Keratinocyte (primary cell): Measurements from ENCODE around the gene TDRD1. TPM values are rescaled to one million over a fixed set of nuclear protein-coding genes. Genes with fewer than 3 reads are reported as not detected.

ENCODE experiments used
- DNase-seq: peaks from one replicate; pipeline ENCODE4 v3.0.0-alpha.2; 2011; ENCODE audit warnings: low read depth, missing footprints, low spot score
- FAIRE-seq: peaks from 2 replicates; lab custom pipeline; 2011; peaks lifted over from hg19 to GRCh38; lab: Jason Lieb, UNC
- H2AFZ ChIP-seq: 2 replicates; pipeline ENCODE4 v1.6.0; 2012; ENCODE audit warnings: low read length, control low read depth, inconsistent platforms; ENCODE audit not compliant: control insufficient read depth
- H3K27ac ChIP-seq: 2 replicates; pipeline ENCODE4 v1.5.1; 2011; ENCODE audit warnings: low read length; ENCODE audit not compliant: control insufficient read depth, insufficient read depth
- H3K27me3 ChIP-seq: 3 replicates; pipeline ENCODE4 v1.6.0; 2011; ENCODE audit warnings: low read length; ENCODE audit not compliant: control insufficient read depth, insufficient read depth; ENCODE audit errors: extremely low read depth
- H3K36me3 ChIP-seq, 2 experiments: 2 replicates in 1 of 2; 3 replicates in 1 of 2; pipeline ENCODE4 v1.5.1; 2011; ENCODE audit warnings: low read length in 2 of 2, mild to moderate bottlenecking in 1 of 2; ENCODE audit not compliant: control insufficient read depth in 2 of 2, insufficient read depth in 2 of 2; ENCODE audit errors: extremely low read depth in 1 of 2
- H3K4me1 ChIP-seq: 3 replicates; pipeline ENCODE4 v1.5.1; 2011; ENCODE audit warnings: low read length; ENCODE audit not compliant: control insufficient read depth, insufficient read depth; ENCODE audit errors: extremely low read depth
- H3K4me2 ChIP-seq: 3 replicates; pipeline ENCODE4 v1.6.0; 2011; ENCODE audit warnings: low read depth, low read length; ENCODE audit not compliant: control insufficient read depth, insufficient read depth; ENCODE audit errors: extremely low read depth
- H3K4me3 ChIP-seq, 3 experiments: fragments of 200-600 bp in 1 of 3; sonication (generic) in 1 of 3; 2 replicates in 2 of 3; 3 replicates in 1 of 3; pipeline ENCODE4 v1.5.1; 2011 to 2016; ENCODE audit warnings: low read length in 3 of 3, mild to moderate bottlenecking in 3 of 3, control low read depth in 2 of 3, inconsistent platforms in 1 of 3, low read depth in 1 of 3, mixed read lengths in 1 of 3, mixed run types in 1 of 3, moderate library complexity in 1 of 3; ENCODE audit not compliant: control insufficient read depth in 2 of 3, insufficient read depth in 2 of 3; ENCODE audit errors: extremely low read depth in 1 of 3
- H3K79me2 ChIP-seq: 2 replicates; pipeline ENCODE4 v1.6.0; 2012; ENCODE audit warnings: low read length; ENCODE audit not compliant: control insufficient read depth, insufficient read depth
- H3K9ac ChIP-seq: 3 replicates; pipeline ENCODE4 v1.6.0; 2011; ENCODE audit warnings: low read length; ENCODE audit not compliant: control insufficient read depth, insufficient read depth; ENCODE audit errors: extremely low read depth
- H3K9me1 ChIP-seq: 3 replicates; pipeline ENCODE4 v1.6.0; 2011; ENCODE audit warnings: low read length; ENCODE audit not compliant: control insufficient read depth, insufficient read depth; ENCODE audit errors: extremely low read depth
- H3K9me3 ChIP-seq: 2 replicates; pipeline ENCODE4 v1.5.1; 2012; ENCODE audit warnings: low read depth, low read length; ENCODE audit not compliant: control insufficient read depth
- H4K20me1 ChIP-seq: 3 replicates; pipeline ENCODE4 v1.6.0; 2011; ENCODE audit warnings: low read length; ENCODE audit not compliant: control insufficient read depth, insufficient read depth; ENCODE audit errors: extremely low read depth
- CTCF ChIP-seq, 3 experiments: IDR thresholded peaks in 1 of 3; conservative IDR thresholded peaks in 1 of 3; optimal IDR thresholded peaks in 1 of 3; 2 replicates in 2 of 3; 3 replicates in 1 of 3; pipeline versions ENCODE3 to v1.5.1; 2011; ENCODE audit warnings: low read length in 3 of 3, mild to moderate bottlenecking in 3 of 3, moderate library complexity in 2 of 3, control low read depth in 1 of 3, inconsistent platforms in 1 of 3; ENCODE audit not compliant: insufficient read depth in 2 of 3; ENCODE audit errors: extremely low read depth in 1 of 3
- EZH2 ChIP-seq: IDR thresholded peaks from one replicate; pipeline ENCODE4 v1.6.1; 2012; ENCODE audit warnings: inconsistent platforms, mild to moderate bottlenecking, low read length, moderate library complexity
- dilution Hi-C: fragments of 300-500 bp; cut with MboI; formaldehyde crosslinking; loops from one replicate; pipeline ENCODE4 v1.7.0; 2020; ENCODE audit warnings: low sequenced_read_pairs; ENCODE audit not compliant: extremely low pct_ligation_motif_present
- polyA minus RNA-seq, 3 experiments: library from RNA; depleted of rRNA, polyadenylated mRNA; stranded (reverse); fragments of >200 nt; gene quantifications; 1 replicate in 1 of 3; 2 replicates in 1 of 3; 3 replicates in 1 of 3; pipeline ENCODE4 v1.2.3, GENCODE V29; 2011
- polyA plus RNA-seq, 5 experiments: library from polyadenylated mRNA; depleted of rRNA in 3 of 5; stranded (reverse) in 3 of 5; stranded (forward) in 1 of 5; unstranded in 1 of 5; fragments of >200 nt; gene quantifications; 1 replicate in 1 of 5; 2 replicates in 3 of 5; 3 replicates in 1 of 5; pipeline versions ENCODE4 v1.2.1 to v1.2.3, GENCODE V29; 2011 to 2012; ENCODE audit warnings: missing spikeins in 2 of 5, low read depth in 1 of 5, low replicate concordance in 1 of 5

The TDRD1 gene
- polyA plus RNA-seq (0.33 to 0.56 TPM (median 0.48 TPM) in 3 replicates), polyA minus RNA-seq (0.13 to 1.7 TPM (median 0.53 TPM) in 3 replicates)
- polyA plus RNA-seq (2011; ENCODE audit: low read depth), result 0.19 TPM
- 0.17 and 0.27 TPM in 2 replicates for polyA plus RNA-seq (2011; cell fraction: cytosol; rRNA removed)
- 0.29 and 0.60 TPM in 2 replicates for polyA plus RNA-seq (2011; cell fraction: nucleus; rRNA removed)
- polyA plus RNA-seq (2012; ENCODE audit: low replicate concordance), result 0.14 and 0.40 TPM in 2 replicates
- polyA minus RNA-seq (2011; cell fraction: cytosol; rRNA and poly(A)+ RNA removed), result 1.3 TPM
- polyA minus RNA-seq (2011; cell fraction: nucleus; rRNA and poly(A)+ RNA removed), result 0.84 and 1.2 TPM in 2 replicates

GRCh38 chr10:114179148-114179547 lies at the start of gene TDRD1:
TSS of gene TDRD1 (plus strand) at chr10:114179353. CDS start at chr10:114187832, 8,479 bp downstream.
- no peaks in the 10 kb centered on the region for H3K27me3 ChIP-seq
- no peak for FAIRE-seq

GRCh38 chr10:114131094-114131493 lies 48.1 kb upstream of the TDRD1 start:
- no peaks in the 10 kb centered on the region for H4K20me1 ChIP-seq
- no peak overlapping the region for H3K9ac ChIP-seq
- H3K79me2 ChIP-seq, result no peaks in the 10 kb centered on the region
- no peaks in the 10 kb centered on the region for H3K27me3 ChIP-seq
- no peaks in the 10 kb centered on the region for H3K9me3 ChIP-seq
- no peak overlapping the region for H3K4me2 ChIP-seq
- TF ChIP-seq CTCF (optimal IDR thresholded peaks at IDR 0.05 in 1 of 3, IDR thresholded peaks at IDR 0.05 in 1 of 3, conservative IDR thresholded peaks at IDR 0.05 in 1 of 3; ENCODE audit: extremely low read depth in 1 of 3, insufficient read depth in 2 of 3, low read length in 3 of 3) (no peak), EZH2 (no peak)
- H3K36me3 ChIP-seq, result peaks cover 6 to 21% of the 10 kb centered on the region in 2 experiments
- dilution Hi-C loops, result no loop called here
- H3K4me3 ChIP-seq, result no peak overlapping the region
- FAIRE-seq (no peak), DNase-seq (no peak)
- H3K27ac ChIP-seq, result no peak overlapping the region
- H2AFZ ChIP-seq, result no peak overlapping the region
- no peaks in the 10 kb centered on the region for H3K9me1 ChIP-seq
- no peaks in the 10 kb centered on the region for H3K4me1 ChIP-seq

More at GRCh38 chr10:114179148-114179547, at the start of gene TDRD1:
- TF ChIP-seq EZH2 (no peak), CTCF (optimal IDR thresholded peaks at IDR 0.05 in 1 of 3, IDR thresholded peaks at IDR 0.05 in 1 of 3, conservative IDR thresholded peaks at IDR 0.05 in 1 of 3; ENCODE audit: extremely low read depth in 1 of 3, insufficient read depth in 2 of 3, low read length in 3 of 3) (no peak)
- Histone ChIP-seq H4K20me1 (no peaks in the 10 kb centered on the region), H3K4me3 (no peak within 1 kb of the TSS), H3K27ac (no peak within 1 kb of the TSS), H3K9me3 (no peaks in the 10 kb centered on the region), H2AFZ (no peak within 1 kb of the TSS), H3K79me2 (no peaks in the 10 kb centered on the region), H3K4me2 (no peak within 1 kb of the TSS), H3K4me1 (peaks cover 6% of the 10 kb centered on the region), H3K9ac (no peak within 1 kb of the TSS), H3K36me3 (no peaks in the 10 kb centered on the region), H3K9me1 (no peaks in the 10 kb centered on the region)
- dilution Hi-C loops, result no loop called here
- DNase-seq, result no peak
